T-helper 2 cell treated with Interferon-gamma antibody and Interleukin-4, amounts not matched to agents 5 μg/mL and 100 μg/mL, for 36 hours (primary cell): Measurements from ENCODE around the gene TARS2.
A peak's percentile ranks its signal among the peaks of the same experiment; 100 is the strongest.

Experiments
- DNase-seq: peaks from one replicate; pipeline ENCODE4 v3.0.0; 2021; ENCODE audit warnings: low spot score
- H3K27ac Mint-ChIP-seq: one replicate; pipeline ENCODE4 v1.8.0; 2021; ENCODE audit warnings: mild to moderate bottlenecking, mixed read lengths
- H3K27me3 Mint-ChIP-seq: one replicate; pipeline ENCODE4 v1.8.0; 2021; ENCODE audit warnings: low read depth, mixed read lengths
- H3K36me3 Mint-ChIP-seq: one replicate; pipeline ENCODE4 v1.8.0; 2021; ENCODE audit warnings: low read depth, mixed read lengths
- H3K4me1 Mint-ChIP-seq: one replicate; pipeline ENCODE4 v1.8.0; 2021; ENCODE audit warnings: low read depth, mixed read lengths
- H3K4me3 Mint-ChIP-seq: one replicate; pipeline ENCODE4 v1.8.0; 2022; ENCODE audit warnings: mild to moderate bottlenecking, moderate library complexity, mixed read lengths
- H3K9me3 Mint-ChIP-seq: one replicate; pipeline ENCODE4 v1.8.0; 2021; ENCODE audit warnings: mixed read lengths

The TARS2 gene, protein sequence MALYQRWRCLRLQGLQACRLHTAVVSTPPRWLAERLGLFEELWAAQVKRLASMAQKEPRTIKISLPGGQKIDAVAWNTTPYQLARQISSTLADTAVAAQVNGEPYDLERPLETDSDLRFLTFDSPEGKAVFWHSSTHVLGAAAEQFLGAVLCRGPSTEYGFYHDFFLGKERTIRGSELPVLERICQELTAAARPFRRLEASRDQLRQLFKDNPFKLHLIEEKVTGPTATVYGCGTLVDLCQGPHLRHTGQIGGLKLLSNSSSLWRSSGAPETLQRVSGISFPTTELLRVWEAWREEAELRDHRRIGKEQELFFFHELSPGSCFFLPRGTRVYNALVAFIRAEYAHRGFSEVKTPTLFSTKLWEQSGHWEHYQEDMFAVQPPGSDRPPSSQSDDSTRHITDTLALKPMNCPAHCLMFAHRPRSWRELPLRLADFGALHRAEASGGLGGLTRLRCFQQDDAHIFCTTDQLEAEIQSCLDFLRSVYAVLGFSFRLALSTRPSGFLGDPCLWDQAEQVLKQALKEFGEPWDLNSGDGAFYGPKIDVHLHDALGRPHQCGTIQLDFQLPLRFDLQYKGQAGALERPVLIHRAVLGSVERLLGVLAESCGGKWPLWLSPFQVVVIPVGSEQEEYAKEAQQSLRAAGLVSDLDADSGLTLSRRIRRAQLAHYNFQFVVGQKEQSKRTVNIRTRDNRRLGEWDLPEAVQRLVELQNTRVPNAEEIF

DNA sequence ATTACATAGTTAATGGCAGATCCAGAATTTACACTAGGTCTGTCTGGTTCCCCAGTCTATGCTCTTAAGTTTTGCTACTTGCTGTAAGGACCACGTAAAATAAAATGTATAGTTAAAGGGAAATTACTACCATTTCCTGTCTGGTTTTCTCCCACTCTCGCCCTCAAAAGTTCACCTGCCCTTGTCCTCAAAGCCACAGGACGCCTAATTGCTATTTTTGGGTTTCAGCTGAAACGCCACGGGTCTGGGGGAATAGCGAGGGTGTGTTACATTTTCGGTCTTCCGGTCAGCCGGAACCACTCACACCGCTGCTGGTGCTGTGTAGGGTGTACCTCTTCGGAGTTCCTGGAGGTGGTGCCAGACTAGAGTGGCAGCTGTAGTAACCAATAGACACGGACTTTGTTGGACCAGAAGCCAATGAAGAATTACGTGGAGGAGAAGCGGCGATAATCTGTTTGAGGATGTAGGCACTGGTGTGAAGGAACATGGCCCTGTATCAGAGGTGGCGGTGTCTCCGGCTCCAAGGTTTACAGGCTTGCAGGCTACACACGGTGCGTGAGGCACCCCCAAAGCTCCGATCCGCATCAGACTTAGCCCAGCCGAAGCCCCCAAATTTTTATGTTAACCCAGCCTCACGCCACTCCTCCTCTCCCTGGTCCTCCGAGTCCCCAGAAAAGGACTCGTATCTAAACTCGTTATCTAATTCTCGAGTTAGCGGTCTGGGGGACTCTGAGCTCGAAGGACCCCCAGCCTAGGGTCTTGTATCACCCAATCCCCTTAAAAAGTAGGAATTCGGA is at the start of gene TARS2:
Gene TARS2, plus strand, starts transcription at position 454 of the 797 bp plus-strand sequence. Its CDS starts 32 bp downstream, at position 486.
- peak within 1 kb of the TSS; percentile 98 for H3K27ac Mint-ChIP-seq
- peaks cover 13% of the 10 kb centered on the region for H3K4me1 Mint-ChIP-seq
- no peaks in the 10 kb centered on the region for H3K9me3 Mint-ChIP-seq
- peaks cover 23% of the 10 kb centered on the region for H3K36me3 Mint-ChIP-seq
- DNase-seq = peak; percentile 95
- peak within 1 kb of the TSS; percentile 98 for H3K4me3 Mint-ChIP-seq
- H3K27me3 Mint-ChIP-seq = no peaks in the 10 kb centered on the region

DNA sequence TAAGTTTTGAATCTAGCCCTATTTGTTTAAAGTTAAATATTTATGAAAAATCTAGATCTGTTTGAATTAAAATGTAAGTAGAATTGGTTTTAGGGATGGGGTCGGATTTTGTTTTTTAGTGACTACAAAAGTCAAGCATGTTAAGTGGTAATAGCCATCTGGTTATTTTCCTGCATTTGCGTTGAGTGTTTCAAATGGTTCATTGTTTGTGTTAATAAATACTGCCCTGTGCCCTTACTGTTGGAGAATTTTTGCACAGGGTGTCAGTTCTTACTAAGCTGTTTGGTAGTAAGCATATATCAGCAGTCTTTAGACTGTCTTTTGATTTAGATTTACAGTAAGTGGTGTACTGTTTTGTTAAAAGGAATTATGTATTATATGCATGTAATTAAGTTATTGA is 46.1 kb upstream of the TARS2 start:
- no peak for DNase-seq
- no peak overlapping the region for H3K27ac Mint-ChIP-seq
- no peaks in the 10 kb centered on the region for H3K9me3 Mint-ChIP-seq
- H3K4me3 Mint-ChIP-seq = no peak overlapping the region
- H3K4me1 Mint-ChIP-seq = peaks cover 4% of the 10 kb centered on the region
- H3K27me3 Mint-ChIP-seq = no peaks in the 10 kb centered on the region
- H3K36me3 Mint-ChIP-seq = peaks cover 20% of the 10 kb centered on the region

DNA sequence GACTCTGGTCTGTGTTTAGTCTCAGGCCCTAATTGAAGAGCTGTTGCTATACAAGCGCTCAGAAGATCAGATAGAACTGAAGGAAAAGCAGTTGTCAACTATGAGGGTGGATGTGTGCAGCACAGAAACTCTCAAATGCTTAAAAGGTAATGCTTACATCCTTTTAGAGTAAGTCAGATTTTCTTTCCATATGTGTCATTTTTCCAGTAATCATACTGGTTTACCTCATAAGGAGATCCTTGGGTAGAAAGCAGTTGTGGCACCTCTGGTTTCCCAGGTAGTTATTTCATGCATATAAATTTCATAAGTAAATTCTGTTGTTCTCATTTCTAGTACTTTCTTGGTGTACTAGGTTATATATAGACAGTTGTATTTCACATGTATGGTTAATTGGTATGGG is 43.0 kb upstream of the TARS2 start:
- H3K36me3 Mint-ChIP-seq = peaks cover 37% of the 10 kb centered on the region
- H3K27ac Mint-ChIP-seq = peak overlapping the region; percentile 35

DNA sequence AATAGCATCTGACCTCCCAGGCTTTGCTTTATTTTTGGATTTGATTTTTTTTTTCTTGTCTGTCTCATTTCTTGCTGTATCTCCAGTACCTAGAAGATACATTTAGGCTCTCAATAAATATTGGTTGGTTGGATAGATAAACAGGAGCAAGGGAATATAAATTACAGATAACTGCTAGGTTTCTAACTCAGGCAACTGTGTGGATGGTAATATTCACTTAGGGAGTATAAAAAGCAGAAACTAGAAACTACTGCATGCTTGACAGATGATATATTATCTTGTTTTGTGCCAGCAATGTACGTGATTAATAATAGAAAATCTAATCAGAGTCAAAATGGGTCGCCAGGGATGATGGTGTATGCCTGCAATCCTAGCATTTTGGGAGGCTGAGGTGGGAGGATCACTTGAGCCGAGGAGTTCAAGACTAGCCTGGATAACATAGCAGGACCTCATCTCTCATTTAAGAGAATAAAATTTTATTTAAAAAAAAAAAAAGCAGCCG is 31.0 kb upstream of the TARS2 start:
- Mint-ChIP-seq H3K4me3 (no peak overlapping the region), H3K36me3 (peaks cover 17% of the 10 kb centered on the region), H3K27me3 (no peaks in the 10 kb centered on the region), H3K4me1 (no peaks in the 10 kb centered on the region), H3K9me3 (no peaks in the 10 kb centered on the region), H3K27ac (no peak overlapping the region)
- no peak for DNase-seq

More for the DNA sequence above, 43.0 kb upstream of the TARS2 start:
- H3K4me1 Mint-ChIP-seq = peaks cover 4% of the 10 kb centered on the region
- no peaks in the 10 kb centered on the region for H3K27me3 Mint-ChIP-seq
- no peak overlapping the region for H3K4me3 Mint-ChIP-seq
- no peak for DNase-seq
- no peaks in the 10 kb centered on the region for H3K9me3 Mint-ChIP-seq

DNA sequence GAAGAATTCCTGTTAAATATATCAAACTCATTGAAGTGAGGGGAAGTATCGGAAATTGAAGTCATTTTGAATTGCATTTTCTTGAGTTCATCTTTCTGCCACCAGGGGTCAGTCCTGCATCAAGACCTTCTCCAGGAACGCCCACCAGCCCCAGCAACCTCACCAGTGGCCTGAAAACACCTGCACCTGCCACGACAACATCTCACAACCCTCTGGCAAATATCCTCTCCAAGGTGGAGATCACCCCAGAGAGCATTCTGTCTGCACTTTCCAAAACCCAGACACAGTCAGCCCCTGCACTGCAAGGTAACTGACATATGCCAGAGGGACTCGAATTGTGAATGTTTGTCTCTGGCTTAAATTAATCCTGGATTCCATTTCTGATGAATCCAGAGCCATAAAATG is 22.8 kb upstream of the TARS2 start:
- no peaks in the 10 kb centered on the region for H3K9me3 Mint-ChIP-seq
- peaks cover 4% of the 10 kb centered on the region for H3K4me1 Mint-ChIP-seq
- no peak overlapping the region for H3K27ac Mint-ChIP-seq
- no peak overlapping the region for H3K4me3 Mint-ChIP-seq
- no peaks in the 10 kb centered on the region for H3K27me3 Mint-ChIP-seq
- peaks cover 18% of the 10 kb centered on the region for H3K36me3 Mint-ChIP-seq
- peak; percentile 60 for DNase-seq

DNA sequence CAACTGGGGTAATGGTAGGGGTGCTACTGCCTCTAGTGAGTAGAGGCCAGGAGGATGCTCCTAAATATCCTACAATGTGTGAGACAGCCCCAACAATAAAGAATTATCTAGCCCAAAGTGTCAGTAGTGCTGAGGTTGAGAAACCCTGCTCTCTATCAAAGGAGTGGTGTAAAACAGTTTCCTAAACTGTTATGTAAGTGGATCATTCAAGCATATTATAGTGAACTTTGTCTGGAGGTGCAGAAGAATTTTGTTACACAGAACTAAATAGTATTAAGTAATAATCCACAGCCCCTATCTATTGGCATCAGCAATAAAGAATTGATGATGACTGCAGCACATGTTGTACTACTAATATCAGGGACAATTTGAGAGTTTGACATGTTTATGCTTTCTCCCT is 20.3 kb upstream of the TARS2 start:
- no peak for DNase-seq
- Mint-ChIP-seq H3K36me3 (peaks cover 33% of the 10 kb centered on the region), H3K4me1 (peaks cover 4% of the 10 kb centered on the region), H3K9me3 (no peaks in the 10 kb centered on the region), H3K27me3 (no peaks in the 10 kb centered on the region), H3K27ac (no peak overlapping the region), H3K4me3 (no peak overlapping the region)

DNA sequence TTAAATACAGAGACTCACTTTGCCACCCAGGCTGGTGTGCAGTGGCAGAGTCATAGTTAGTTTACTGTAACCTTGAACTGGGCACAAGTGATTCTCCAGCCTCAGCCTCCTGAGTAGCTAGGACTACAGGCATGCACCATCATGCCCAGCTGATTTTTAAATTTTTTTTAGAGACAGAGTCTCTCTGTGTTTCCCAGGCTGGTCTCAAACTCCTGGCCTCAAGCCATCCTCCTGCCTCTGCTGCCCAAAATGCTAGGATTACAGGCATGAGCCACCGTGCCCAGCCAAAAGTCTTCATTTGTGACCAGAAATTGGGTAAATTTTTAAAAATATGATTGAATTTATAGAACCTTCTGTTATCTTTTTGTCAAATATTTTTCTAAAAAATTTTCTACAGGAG is 17.9 kb upstream of the TARS2 start:
- Mint-ChIP-seq H3K4me3 (no peak overlapping the region), H3K4me1 (peaks cover 2% of the 10 kb centered on the region), H3K36me3 (peaks cover 37% of the 10 kb centered on the region), H3K27ac (no peak overlapping the region), H3K9me3 (no peaks in the 10 kb centered on the region), H3K27me3 (no peaks in the 10 kb centered on the region)
- no peak for DNase-seq

DNA sequence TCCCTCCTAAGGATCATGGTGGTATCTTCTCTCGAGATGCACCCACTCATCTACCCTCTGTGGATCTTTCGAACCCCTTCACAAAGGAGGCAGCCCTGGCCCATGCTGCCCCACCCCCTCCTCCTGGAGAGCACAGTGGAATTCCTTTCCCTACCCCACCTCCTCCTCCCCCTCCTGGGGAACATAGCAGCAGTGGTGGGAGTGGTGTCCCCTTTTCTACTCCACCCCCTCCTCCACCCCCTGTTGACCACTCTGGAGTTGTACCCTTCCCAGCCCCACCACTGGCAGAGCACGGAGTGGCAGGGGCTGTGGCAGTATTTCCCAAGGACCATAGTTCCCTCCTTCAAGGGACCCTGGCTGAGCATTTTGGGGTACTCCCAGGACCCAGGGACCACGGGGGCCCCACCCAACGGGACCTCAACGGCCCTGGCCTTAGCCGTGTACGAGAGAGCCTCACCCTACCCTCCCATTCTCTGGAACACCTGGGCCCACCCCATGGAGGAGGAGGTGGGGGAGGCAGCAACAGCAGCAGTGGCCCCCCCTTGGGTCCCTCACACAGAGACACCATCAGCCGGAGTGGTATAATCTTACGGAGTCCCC is 14.5 kb upstream of the TARS2 start:
- Mint-ChIP-seq H3K27me3 (no peaks in the 10 kb centered on the region), H3K27ac (no peak overlapping the region), H3K36me3 (peaks cover 28% of the 10 kb centered on the region), H3K9me3 (no peaks in the 10 kb centered on the region), H3K4me3 (no peak overlapping the region), H3K4me1 (no peaks in the 10 kb centered on the region)
- DNase-seq = no peak

DNA sequence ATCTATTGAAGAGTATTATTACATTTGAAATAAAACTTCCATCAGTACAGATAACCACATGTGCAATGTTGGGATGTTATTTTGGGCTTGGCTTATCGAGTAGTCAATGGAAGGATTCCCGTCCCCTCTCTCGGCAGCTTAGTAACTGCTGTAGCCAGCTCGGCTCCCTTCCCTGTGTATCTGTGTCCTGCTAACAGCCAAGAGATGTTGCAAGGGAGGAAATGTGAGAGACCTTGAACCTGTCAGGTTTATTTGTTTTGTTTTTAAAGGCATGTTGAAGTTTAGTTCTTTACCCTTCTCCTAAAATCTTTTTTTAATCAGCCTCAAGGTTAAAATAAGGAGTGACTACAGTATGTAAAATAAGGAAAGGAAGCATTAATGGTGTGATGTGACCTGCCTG is 13.6 kb upstream of the TARS2 start:
- Mint-ChIP-seq H3K27me3 (no peaks in the 10 kb centered on the region), H3K4me1 (no peaks in the 10 kb centered on the region), H3K4me3 (no peak overlapping the region), H3K27ac (no peak overlapping the region), H3K9me3 (no peaks in the 10 kb centered on the region), H3K36me3 (peaks cover 28% of the 10 kb centered on the region)
- DNase-seq = no peak

DNA sequence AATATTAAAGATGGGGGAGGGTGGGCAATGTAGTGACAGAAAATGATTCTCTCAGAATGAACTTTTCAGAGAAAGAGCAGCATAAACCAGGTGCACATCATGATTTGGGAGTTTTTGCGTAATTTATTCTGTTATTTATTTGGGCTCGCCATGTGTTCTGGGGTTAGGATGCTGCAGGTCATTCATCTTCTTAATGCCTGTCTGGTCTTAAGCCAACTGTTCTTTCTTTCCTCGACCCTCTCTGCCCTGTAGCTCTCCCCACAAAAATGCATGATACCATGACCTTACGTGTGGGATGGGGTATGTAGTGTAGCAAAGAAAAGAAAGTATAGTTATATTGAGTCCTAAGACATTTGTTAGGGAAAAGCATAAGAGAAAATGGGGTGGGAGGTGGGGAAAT is 12.3 kb upstream of the TARS2 start:
- H3K4me1 Mint-ChIP-seq = no peaks in the 10 kb centered on the region
- H3K4me3 Mint-ChIP-seq = no peak overlapping the region
- H3K27me3 Mint-ChIP-seq = no peaks in the 10 kb centered on the region
- H3K27ac Mint-ChIP-seq = no peak overlapping the region
- no peaks in the 10 kb centered on the region for H3K9me3 Mint-ChIP-seq
- H3K36me3 Mint-ChIP-seq = peaks cover 27% of the 10 kb centered on the region
- no peak for DNase-seq

DNA sequence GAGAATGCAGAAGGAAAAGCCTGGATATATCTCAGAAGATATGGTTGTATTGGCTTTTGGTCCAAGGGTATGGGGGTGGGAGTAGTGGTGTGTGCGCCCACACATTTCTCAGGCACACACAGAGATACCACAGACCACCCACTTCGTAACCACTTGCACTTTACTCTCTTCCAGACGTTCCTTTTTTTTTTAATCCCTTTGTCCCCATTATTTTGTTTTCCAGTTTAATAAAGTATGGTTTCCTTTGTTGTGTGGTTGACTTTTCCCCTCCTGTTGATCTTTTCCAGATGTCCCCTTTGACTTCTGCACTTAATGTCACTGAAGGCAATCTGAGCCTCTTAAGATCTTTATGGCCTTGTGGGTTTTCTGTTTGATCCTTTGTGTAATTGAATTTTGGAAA is 10.5 kb upstream of the TARS2 start:
- no peaks in the 10 kb centered on the region for H3K9me3 Mint-ChIP-seq
- H3K4me1 Mint-ChIP-seq = no peaks in the 10 kb centered on the region
- peaks cover 10% of the 10 kb centered on the region for H3K36me3 Mint-ChIP-seq
- no peak overlapping the region for H3K27ac Mint-ChIP-seq
- no peak for DNase-seq
- no peak overlapping the region for H3K4me3 Mint-ChIP-seq
- no peaks in the 10 kb centered on the region for H3K27me3 Mint-ChIP-seq

DNA sequence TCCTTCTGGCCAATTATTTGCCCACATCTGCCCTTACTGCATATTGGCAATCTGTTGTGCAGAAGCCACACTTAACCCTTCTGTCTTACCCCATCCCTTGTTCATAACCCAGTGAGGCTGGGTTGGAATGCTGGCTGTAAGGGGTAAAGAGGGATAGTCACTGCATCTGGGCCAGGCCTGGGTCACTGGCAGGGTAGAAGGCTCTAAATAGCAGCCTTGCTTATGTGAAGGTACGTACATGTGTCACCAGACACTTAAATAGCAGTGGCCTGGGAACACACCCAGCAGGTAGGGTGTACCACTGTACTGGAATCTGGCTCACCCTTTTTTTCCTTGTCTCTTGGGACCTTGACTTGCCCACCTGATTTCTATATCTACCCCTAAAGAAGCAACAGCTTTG is 9.9 kb upstream of the TARS2 start:
- H3K27me3 Mint-ChIP-seq = no peaks in the 10 kb centered on the region
- no peak for DNase-seq
- peaks cover 6% of the 10 kb centered on the region for H3K36me3 Mint-ChIP-seq
- no peaks in the 10 kb centered on the region for H3K9me3 Mint-ChIP-seq
- no peak overlapping the region for H3K27ac Mint-ChIP-seq
- no peak overlapping the region for H3K4me3 Mint-ChIP-seq
- no peaks in the 10 kb centered on the region for H3K4me1 Mint-ChIP-seq

DNA sequence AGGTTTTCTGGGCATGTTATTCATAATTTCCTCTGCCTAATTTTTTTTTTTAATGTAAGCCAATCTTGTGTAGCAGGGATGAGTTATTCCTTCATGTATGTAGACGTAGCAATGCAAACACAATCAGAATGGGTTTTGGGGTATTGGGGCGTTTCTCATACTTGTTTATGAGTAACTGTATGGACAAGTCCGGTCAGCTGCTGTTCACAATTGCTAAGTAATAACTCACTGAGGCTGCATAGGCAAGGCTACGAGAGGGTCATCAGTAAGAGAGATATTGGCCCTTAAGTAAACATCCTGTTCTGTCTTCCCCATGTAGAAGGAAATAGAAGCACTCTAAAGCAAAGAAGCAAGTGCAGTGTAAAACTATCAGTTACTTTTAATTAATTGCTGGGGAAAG is 9.5 kb upstream of the TARS2 start:
- H3K9me3 Mint-ChIP-seq = no peaks in the 10 kb centered on the region
- H3K27me3 Mint-ChIP-seq = no peaks in the 10 kb centered on the region
- no peak for DNase-seq
- no peak overlapping the region for H3K4me3 Mint-ChIP-seq
- H3K4me1 Mint-ChIP-seq = no peaks in the 10 kb centered on the region
- H3K36me3 Mint-ChIP-seq = peaks cover 4% of the 10 kb centered on the region
- H3K27ac Mint-ChIP-seq = no peak overlapping the region
